GM20431 (cell line): ENCODE measurements around the gene DOCK9.
"Not testable (repeated sequence)": the region's sequence is repeated elsewhere in the genome, so short reads cannot be mapped to it uniquely, and the experiment has no call there.

ENCODE experiments used
- in situ Hi-C: fragments of 300-500 bp; cut with MseI, MboI; formaldehyde crosslinking; loops from one replicate; pipeline ENCODE4 v1.15.0; 2020; ENCODE audit warnings: low sequenced_read_pairs; ENCODE audit not compliant: unreplicated experiment

DOCK9 gene

DNA sequence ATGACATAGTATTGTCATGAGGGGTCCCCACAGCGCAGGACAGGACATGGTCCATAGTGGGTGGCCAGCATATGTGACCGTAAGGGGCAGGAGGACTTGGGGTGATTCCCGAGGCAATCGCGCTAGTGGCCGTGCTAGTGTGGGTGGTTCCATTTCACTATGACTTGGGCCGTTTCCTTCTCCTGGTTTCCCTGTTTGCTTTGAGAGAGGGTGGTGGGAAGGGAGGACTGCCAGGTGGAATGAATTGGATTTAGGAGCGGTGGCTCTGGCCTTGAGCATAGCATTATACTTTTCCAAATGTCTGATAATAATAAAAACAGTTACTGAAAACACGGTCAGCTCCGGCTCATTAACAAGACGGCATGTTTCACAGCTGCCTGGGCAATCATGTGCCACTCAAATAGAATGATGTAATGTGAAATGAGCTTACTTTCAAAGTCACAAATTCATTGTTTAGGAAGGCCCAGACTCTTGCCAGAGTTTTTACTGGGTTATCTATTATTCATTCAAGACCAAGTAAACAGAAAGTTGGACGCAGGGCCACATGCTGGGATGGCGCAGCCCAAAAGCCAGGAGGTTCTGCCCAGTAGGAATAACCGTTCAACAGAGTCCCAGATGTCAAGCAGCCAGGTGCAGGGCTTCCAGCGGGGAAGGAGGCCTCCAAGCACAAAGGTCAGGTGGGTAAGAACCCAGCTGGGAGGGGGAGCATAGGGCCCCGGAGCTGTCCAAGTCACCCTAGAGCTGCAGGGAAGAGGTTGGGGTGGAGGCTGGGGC lies 205.8 kb downstream of the DOCK9 start:
- in situ Hi-C loops = no loop called here

DNA sequence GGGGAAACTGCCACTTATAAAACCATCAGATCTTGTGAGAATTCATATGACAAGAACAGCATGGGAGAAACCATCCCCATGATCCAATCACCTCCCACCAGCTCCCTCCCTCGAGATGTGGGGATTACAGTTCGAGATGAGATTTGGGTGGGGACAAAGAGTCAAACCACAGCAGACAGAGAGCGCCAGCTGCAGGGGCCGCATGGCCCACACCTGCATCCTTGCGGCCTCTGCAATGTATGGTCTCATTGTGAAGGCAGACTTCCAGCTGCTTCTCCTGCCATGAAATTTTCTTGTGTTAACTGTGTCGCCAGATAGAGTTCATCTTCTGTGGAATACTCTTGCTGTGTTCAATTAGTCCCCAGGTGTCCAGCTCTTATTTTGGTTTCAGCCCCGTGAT lies 208.1 kb downstream of the DOCK9 start:
- in situ Hi-C loops = no loop called here

DNA sequence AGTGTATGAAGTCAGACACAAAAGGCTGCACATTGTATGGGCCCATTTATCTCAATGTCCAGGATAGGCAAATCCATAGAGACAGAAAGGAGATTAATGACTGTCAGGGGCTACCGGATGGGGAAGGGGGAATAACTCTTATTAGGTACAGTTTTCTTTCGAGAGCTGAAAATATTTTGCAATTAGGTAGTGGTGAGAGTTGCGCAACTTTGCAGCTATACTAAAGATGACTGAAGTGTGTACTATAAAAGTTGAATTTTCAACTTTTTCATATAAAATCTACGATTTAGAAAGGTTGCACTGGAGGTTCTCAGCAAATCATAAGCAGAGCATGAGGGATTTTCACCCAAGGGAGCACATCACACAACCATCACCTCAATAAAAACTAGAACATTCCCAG lies 209.3 kb downstream of the DOCK9 start:
- in situ Hi-C loops = no loop called here

DNA sequence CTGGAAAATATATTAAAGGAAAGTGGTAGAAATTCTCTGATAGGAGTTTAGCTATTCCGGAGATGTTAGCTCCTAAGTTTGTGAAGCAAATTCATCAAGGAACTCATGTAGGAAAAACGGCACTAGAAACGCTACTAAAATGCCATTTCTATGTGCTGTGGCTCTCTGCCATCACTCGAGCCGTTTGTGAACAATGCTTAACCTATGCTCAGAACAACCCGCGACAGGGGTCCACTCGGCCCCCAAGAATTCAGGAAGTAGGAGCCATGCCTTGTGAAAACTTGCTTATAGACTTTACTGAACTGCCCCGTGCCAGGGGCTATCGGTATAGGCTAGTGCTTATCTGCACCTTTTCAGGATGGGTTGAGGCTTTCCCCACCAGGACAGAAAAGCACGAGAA lies 211.2 kb downstream of the DOCK9 start:
- in situ Hi-C loops = no loop called here

DNA sequence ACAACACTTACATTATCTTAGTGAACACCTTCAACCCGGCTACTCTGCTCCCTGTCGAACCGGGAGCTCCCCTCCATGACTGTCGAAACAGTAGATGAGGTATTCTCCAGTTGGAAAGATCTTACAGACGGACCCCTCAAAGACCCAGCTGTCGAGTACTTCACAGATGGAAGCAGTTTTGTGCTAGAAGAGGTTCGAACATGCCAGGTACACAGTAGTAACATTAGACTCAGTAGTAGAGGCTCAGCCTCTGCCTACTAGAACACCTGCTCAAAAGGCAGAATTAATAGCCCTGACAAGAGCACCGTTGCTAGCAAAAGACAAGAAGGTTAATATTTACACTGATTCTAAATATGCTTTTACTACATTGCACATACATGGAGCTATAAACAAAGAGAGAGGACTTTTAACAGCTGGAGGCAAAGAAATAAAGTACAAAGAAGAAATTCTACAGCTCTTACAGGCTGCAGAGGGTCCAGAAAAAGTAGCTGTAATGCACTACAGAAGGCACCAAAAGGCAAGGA lies 211.8 kb downstream of the DOCK9 start:
- in situ Hi-C loops = no loop called here

DNA sequence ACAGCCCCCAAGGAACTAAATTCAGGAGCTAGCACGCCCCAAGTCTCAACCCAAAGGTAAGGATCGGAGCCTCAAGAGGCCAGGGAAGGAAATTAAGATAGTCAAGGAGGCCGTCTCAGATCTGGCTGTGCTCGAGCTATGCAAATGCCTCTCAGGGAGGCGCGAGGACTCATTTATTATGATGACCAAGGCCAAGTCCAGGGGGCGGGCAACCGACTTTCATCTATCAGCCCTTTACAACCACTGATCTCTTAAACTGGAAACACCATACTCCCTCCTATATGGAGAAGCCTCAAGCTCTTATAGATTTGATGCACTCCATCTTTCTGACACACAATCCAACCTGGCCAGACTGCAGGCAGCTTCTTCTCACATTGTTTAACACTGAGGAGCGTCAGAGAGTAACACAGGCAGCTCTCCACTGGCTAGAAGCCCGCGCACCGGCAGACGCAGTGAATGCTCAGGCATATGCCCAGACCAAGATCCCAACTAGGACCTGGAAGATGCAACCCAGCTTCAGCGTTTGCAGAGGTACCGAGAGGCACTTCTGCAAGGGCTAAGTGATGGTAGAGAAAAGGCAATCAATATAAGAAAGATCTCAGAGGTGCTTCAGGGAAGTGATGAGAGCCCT lies 215.8 kb downstream of the DOCK9 start:
- in situ Hi-C loops = no loop called here

DNA sequence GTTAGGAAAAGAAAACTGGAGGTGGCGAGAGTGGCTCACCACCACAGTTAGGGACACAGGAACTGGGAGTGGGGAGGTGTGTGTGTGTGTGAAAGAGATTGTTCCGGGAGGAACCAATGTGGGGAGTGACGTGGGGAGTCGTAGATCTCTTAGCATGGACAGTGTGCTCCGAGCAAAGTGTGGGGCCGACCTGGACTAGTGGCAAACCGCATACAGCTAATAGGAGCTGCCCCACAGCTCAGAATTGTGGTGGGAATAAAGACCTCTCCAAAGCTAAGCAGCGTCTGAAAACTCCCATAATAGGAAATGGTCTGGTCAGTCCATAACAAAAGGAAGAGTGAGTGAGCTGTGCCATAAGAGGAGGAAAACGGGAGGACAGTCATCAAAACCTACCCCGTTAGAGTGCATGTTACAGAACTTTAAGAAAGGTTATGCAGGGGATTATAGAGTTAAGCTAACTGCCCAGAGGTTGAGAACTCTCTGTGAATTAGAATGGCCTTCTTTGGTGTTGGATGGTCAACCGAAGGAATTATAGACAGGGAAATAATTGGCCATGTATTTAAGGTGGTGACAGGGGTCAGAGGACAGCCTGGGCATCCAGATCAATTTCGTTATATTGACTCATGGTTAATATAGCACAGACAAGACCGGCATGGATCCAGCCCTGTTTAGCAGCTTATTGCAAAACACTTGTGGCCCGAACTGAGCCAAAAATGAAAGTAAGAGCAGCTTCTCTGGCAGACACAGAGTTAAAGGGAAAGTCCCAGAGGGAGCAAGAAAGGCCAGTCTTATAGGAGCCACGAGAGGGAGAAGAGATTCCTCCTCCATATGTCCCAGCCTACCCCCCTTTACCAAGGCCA lies 216.5 kb downstream of the DOCK9 start:
- in situ Hi-C loops = no loop called here

DNA sequence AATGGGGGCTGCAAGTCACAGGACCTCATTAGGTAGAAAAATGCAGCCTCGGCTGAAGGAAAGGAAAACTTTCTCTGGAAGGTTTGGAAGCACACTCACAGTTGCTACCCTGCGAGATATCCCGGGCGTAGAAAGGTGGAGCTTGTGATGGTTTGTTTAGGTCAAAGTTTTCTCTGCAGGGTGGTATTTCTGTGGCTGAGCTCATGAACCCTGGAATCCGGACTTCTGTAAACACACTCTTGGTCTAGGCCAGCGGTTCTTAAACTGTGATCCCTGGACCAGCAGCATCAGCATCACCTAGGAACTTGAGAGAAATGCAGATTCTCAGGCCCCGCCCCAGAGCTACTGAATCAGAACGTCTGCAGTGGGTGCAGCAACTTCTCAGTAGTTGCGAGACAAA lies 222.1 kb downstream of the DOCK9 start:
- in situ Hi-C loops = no loop called here

DNA sequence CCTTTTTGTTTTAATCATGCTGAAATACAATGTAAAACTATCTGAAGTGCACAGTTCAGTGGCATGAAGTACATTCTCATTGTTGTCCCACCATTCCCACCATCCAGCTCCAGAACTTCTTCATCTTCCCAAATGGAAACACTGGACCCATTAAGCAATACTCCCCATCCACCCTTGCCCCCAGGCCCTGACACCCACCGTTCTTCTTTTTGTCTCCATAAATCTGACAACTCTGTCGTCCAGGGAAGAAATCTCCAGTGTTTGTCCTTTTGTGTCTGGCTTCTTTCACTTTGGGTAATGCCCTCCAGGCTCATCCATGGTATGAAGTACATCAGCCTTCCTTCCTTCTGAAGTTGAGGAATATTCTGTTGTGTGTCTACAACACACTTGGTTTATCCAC lies 222.7 kb downstream of the DOCK9 start:
- in situ Hi-C loops = no loop called here

DNA sequence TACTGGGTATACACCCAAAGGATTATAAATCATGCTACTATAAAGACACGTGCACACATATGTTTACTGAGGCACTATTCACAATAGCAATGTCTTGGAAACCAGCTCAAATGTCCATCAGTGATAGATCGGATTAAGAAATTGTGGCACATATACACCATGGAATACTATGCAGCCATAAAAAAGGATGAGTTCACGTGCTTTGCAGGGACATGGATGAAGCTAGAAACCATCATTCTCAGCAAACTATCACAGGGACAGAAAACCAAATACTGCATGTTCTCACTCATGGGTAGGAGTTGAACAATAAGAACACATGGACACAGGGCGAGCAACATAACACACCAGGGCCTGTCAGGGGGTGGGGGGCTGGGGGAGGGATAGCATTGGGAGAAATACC lies 223.4 kb downstream of the DOCK9 start:
- in situ Hi-C loops = not testable (repeated sequence)

DNA sequence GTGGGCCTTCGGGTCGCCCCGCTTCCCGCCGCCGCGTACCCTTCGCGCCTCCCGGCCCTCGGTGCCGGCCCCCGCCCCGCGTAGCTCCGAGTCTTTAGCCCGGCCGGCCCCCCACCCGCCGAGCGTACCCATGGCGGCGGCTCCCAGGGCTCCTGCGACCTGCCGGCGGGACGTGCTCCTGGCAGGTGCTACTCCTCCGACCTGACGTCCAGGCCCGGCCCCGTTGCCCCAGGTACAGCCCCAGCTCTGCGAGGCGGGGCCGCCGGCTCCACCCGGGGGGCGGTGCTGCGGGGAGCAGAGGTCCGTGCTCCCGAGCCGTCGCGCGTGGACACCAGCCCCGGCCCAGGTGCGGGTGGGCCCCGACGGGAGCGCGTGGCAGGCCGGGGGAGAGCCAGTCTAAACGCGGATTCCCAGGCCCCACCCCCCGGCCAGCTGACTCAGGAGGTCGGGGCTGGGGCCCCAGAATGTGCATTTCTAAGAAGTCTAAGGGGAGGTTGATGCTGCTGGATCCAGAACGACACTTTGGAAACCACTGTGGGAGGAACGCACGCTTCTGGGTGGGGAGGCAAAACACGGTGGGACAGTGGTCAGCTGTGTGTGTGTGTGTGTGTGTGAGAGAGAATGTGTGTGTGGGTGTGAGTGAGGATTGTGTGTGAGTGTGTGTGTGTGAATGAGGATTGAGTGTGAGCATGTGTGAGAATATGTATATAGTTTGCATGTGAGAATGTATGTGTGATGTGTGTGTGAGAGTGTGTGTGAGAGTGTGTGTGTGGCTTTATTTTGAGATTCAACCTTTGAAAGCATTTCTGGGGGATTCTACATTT lies 225.2 kb downstream of the DOCK9 start, which contains the start of gene SLC15A1:
Gene SLC15A1 (minus strand): TSS at position 206 of the 824 bp plus-strand sequence. CDS start 74 bp downstream, at position 132.
- in situ Hi-C loops = no loop called here

DNA sequence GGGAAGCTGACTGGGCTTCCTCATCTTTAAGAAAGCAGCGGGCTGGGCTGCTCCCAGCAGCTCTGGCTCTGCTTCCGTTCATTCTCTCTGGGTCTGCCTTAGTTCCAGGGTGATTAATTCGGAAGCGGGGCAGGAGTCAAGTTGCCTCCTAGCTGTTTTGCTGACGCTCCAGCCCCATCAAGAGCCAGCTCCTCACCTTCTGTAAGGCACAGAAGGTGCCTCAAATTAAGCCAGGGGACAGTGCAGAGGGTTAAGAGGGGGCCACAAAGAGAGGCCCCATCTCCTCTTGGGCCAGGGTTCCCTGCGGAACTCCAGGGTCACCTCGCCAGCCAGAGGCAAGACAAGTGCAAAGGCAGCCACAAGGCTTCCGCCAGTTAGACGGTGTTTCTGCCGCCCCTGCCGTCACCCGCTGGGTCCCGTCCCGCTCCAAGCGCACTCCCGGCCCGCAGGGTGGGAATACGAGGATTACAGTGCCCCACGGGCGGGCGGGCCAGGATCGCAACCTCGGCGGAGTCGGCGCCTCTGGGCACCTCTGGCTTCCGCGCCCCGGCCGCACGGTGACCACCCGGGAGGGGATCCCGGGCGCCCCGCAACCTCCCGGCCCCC lies 225.9 kb downstream of the DOCK9 start:
- in situ Hi-C loops = no loop called here

DNA sequence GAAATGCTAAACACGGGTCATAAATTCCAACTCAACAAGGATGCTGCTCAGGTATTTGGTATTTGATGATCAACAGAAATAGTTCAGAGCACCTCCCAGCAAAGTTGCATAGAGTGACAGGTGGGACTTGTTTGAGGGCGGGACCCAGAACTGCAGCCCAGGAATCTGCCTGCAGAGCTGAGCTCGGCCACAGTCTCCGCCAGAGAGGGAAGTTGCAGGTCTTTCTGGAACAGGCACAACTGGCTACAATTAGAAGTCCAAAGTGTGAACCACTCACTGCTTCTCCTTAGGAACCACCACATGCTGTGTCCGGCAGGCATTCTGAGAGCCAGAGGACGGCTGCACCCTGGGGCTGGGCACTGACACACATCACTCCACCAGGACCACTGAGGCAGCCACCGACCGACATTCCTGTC lies 226.5 kb downstream of the DOCK9 start:
- in situ Hi-C loops = no loop called here

DNA sequence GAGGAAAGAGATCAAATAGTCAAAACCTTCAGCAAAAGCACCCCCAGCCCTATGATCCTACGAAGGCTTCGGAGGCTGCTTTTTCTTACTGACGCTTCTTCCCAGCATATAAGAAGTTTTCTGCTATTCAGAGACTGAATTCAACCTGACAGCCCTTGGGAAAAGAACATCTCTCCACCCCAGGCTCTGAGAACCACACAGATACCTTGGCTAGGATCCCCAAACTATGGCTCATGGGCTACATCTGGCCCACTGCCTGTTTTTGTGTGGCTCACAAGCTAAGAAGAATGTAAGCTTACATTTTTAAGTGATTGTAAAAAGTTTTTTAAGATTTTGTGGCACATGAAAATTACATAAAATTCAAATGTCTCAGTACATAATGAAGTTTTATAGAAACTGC lies 228.4 kb downstream of the DOCK9 start:
- in situ Hi-C loops = no loop called here

DNA sequence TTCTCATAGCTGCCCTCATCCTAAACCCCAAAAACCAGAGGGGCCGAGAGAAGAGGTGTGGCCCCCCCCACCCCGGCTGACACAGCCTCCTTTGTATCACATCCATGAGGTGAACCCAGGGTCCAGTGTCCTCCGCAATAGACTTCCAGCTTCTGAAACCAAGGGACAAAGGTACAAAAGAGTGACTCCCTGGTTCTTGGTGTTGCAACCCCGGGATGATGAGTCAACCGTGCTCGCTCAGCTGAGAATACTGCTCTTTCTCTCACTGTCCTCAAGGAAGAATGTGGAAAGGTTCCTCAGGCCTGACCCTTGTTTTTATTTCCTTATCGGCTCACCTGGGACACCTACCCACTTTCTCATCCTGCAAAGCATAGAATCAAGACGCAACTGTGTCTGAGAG lies 230.9 kb downstream of the DOCK9 start:
- in situ Hi-C loops = no loop called here
